ENCODE measurements around the gene SNTB2. TPM values are rescaled to one million over a fixed set of nuclear protein-coding genes. Genes with fewer than 3 reads are reported as not detected.
"Not testable (repeated sequence)": the region's sequence is repeated elsewhere in the genome, so short reads cannot be mapped to it uniquely, and the experiment has no call there.

Gene SNTB2
- total RNA-seq, 4 donors from 2014 or later, result 14.2 to 31.4 (median 24.1) TPM

- H3K4me1 ChIP-seq, result peaks cover 0 to 3% (median 0%) of the 10 kb centered on the region in 4 donors
- in situ Hi-C loops (cut with MboI; ENCODE audit: low pct_ligation_motif_present in 1 of 4, low pct_unique_long_range_greater_than_20kb in 1 of 4, low sequenced_read_pairs in 3 of 4) (loop anchor here (5.0 to 25.0 kb wide), 3 partner anchors 135 to 400 kb away; no protein-coding TSS in a partner anchor), intact Hi-C loops (cut with DNase I; ENCODE audit: low total_unique reads) (loop anchor here (1.0 kb wide), 1 partner anchor 137 kb away; no protein-coding TSS in a partner anchor)
- no peak overlapping the region for H3K27ac ChIP-seq
- H3K9me3 ChIP-seq, result no peaks in the 10 kb centered on the region
- H3K27me3 ChIP-seq, result no peaks in the 10 kb centered on the region
- peak; percentile 26 for DNase-seq
- 63 to 71% methylated on average over 6 to 13 of the region's 13 CpGs for WGBS, 2 donors (ENCODE audit: low coverage in 1 of 2)
- no peak overlapping the region for H3K4me3 ChIP-seq
- TF ChIP-seq CTCF (IDR thresholded peaks at IDR 0.05) (peak; percentile 65 to 74 (median 67)), POLR2AphosphoS5 (IDR thresholded peaks at IDR 0.05) (no peak)
- H3K36me3 ChIP-seq, result peaks cover 0 to 16% (median 0%) of the 10 kb centered on the region in 4 donors
These were observed 100.2 kb downstream of the SNTB2 start for GRCh38 chr16:69286941-69287713.

GRCh38 chr16:69291657-69292056, 104.7 kb downstream of the SNTB2 start:
- H3K9me3 ChIP-seq; intact Hi-C loops (cut with DNase I; ENCODE audit: low total_unique reads); DNase-seq; H3K4me1 ChIP-seq; H3K27me3 ChIP-seq; H3K4me3 ChIP-seq; H3K27ac ChIP-seq; H3K36me3 ChIP-seq: not testable (repeated sequence)
- WGBS, 2 donors (ENCODE audit: low coverage in 1 of 2), result 93 to 100% methylated on average over 3 to 9 of the region's 9 CpGs
- in situ Hi-C loops (cut with MboI; ENCODE audit: low pct_ligation_motif_present in 1 of 4, low pct_unique_long_range_greater_than_20kb in 1 of 4, low sequenced_read_pairs in 3 of 4), result loop anchor here in 1 of 4 donors (25.0 kb wide), 1 partner anchor 404 kb away; no protein-coding TSS in a partner anchor

- no peaks in the 10 kb centered on the region for H3K9me3 ChIP-seq
- H3K4me3 ChIP-seq, result no peak overlapping the region
- peaks cover 0 to 5% (median 0%) of the 10 kb centered on the region in 4 donors for H3K36me3 ChIP-seq
- intact Hi-C loops (cut with DNase I; ENCODE audit: low total_unique reads), result no loop called here
- H3K27ac ChIP-seq, result no peak overlapping the region
- no peaks in the 10 kb centered on the region for H3K4me1 ChIP-seq
- WGBS, 2 donors (ENCODE audit: low coverage in 1 of 2), result 75 to 81% methylated on average over 3 of the region's 3 CpGs
- TF ChIP-seq POLR2A (IDR thresholded peaks at IDR 0.05) (no peak), POLR2AphosphoS5 (IDR thresholded peaks at IDR 0.05) (no peak), CTCF (IDR thresholded peaks at IDR 0.05) (no peak), EP300 (IDR thresholded peaks at IDR 0.05; ENCODE audit: low read depth) (no peak)
- no peak for DNase-seq
- in situ Hi-C loops (cut with MboI; ENCODE audit: low pct_ligation_motif_present in 1 of 4, low pct_unique_long_range_greater_than_20kb in 1 of 4, low sequenced_read_pairs in 3 of 4), result loop anchor here in 1 of 4 donors (25.0 kb wide), 1 partner anchor 406 kb away; no protein-coding TSS in a partner anchor
- no peaks in the 10 kb centered on the region for H3K27me3 ChIP-seq
These were observed 106.4 kb downstream of the SNTB2 start for GRCh38 chr16:69293401-69293800.

GRCh38 chr16:69294051-69294450, 107.1 kb downstream of the SNTB2 start:
- no peaks in the 10 kb centered on the region for H3K4me1 ChIP-seq
- DNase-seq, result no peak
- H3K4me3 ChIP-seq, result no peak overlapping the region
- TF ChIP-seq POLR2AphosphoS5 (IDR thresholded peaks at IDR 0.05) (no peak), CTCF (IDR thresholded peaks at IDR 0.05) (no peak), POLR2A (IDR thresholded peaks at IDR 0.05) (no peak), EP300 (IDR thresholded peaks at IDR 0.05; ENCODE audit: low read depth) (no peak)
- no peak overlapping the region for H3K27ac ChIP-seq
- H3K9me3 ChIP-seq, result no peaks in the 10 kb centered on the region
- no peaks in the 10 kb centered on the region for H3K27me3 ChIP-seq
- intact Hi-C loops (cut with DNase I; ENCODE audit: low total_unique reads) (no loop called here), in situ Hi-C loops (cut with MboI; ENCODE audit: low pct_ligation_motif_present in 1 of 4, low pct_unique_long_range_greater_than_20kb in 1 of 4, low sequenced_read_pairs in 3 of 4) (loop anchor here in 1 of 4 donors (25.0 kb wide), 1 partner anchor 407 kb away; no protein-coding TSS in a partner anchor)
- peaks cover 0 to 5% (median 0%) of the 10 kb centered on the region in 4 donors for H3K36me3 ChIP-seq
- 75 to 89% methylated on average over 1 of the region's 1 CpG for WGBS, 2 donors (ENCODE audit: low coverage in 1 of 2)

- H3K9me3 ChIP-seq; H3K4me3 ChIP-seq; DNase-seq; H3K4me1 ChIP-seq; intact Hi-C loops (cut with DNase I; ENCODE audit: low total_unique reads); H3K27me3 ChIP-seq; H3K27ac ChIP-seq: not testable (repeated sequence)
- in situ Hi-C loops (cut with MboI; ENCODE audit: low pct_ligation_motif_present in 1 of 4, low pct_unique_long_range_greater_than_20kb in 1 of 4, low sequenced_read_pairs in 3 of 4), result loop anchor here in 1 of 4 donors (25.0 kb wide), 1 partner anchor 409 kb away; no protein-coding TSS in a partner anchor
- peaks cover 0 to 20% (median 9%) of the 10 kb centered on the region in 4 donors for H3K36me3 ChIP-seq
- 96% methylated on average over 7 of the region's 7 CpGs; no CpG with 5 or more reads in 1 of the 2 donors for WGBS, 2 donors (ENCODE audit: low coverage in 1 of 2)
These were observed 109.8 kb downstream of the SNTB2 start for GRCh38 chr16:69296771-69297170.
